Activated B cell treated with CpG ODN at 0.5 μM for 24 hours (primary cell): ENCODE results near the gene RMRP. TPM values are rescaled to one million over a fixed set of nuclear protein-coding genes. Genes with fewer than 3 reads are reported as not detected.

Source experiments
- ATAC-seq: fragments of 200-7000 bp; cut with Tn5 transposase; one replicate; pipeline ENCODE4 v1.10.0; 2021; ENCODE audit warnings: low read depth, mild to moderate bottlenecking, moderate library complexity
- CTCF ChIA-PET: fragments of 350-600 bp; sonication (Branson Sonifier 250); formaldehyde crosslinking; loops from one replicate; lab custom pipeline; 2021; ENCODE audit warnings: antibody characterized with exemption; lab: Charles Lee
- POLR2A ChIA-PET: fragments of 350-600 bp; sonication (Branson Sonifier 250); formaldehyde crosslinking; loops from one replicate; lab custom pipeline; 2021; ENCODE audit warnings: antibody characterized with exemption; lab: Charles Lee
- DNase-seq: peaks from one replicate; pipeline ENCODE4 v3.0.0; 2022
- H3K27ac Mint-ChIP-seq: one replicate; pipeline ENCODE4 v1.8.0; 2020; ENCODE audit warnings: mixed read lengths
- H3K27me3 Mint-ChIP-seq: one replicate; pipeline ENCODE4 v1.8.0; 2021; ENCODE audit warnings: mixed read lengths
- H3K36me3 Mint-ChIP-seq: one replicate; pipeline ENCODE4 v1.8.0; 2021; ENCODE audit warnings: low read depth, mixed read lengths
- H3K4me1 Mint-ChIP-seq: one replicate; pipeline ENCODE4 v1.8.0; 2021; ENCODE audit warnings: mixed read lengths
- H3K4me3 Mint-ChIP-seq: one replicate; pipeline ENCODE4 v1.8.0; 2020; ENCODE audit warnings: mild to moderate bottlenecking, mixed read lengths
- H3K9me3 Mint-ChIP-seq: one replicate; pipeline ENCODE4 v1.8.0; 2020; ENCODE audit warnings: mixed read lengths
- CTCF ChIP-seq: fragments of 200-600 bp; IDR thresholded peaks from one replicate; pipeline ENCODE4 v1.8.0; 2022; ENCODE audit warnings: antibody characterized with exemption, mild to moderate bottlenecking
- intact Hi-C: fragments of 100-400 bp; cut with micrococcal nuclease; formaldehyde crosslinking; loops from one replicate; pipeline ENCODE4 v1.15.1; 2024
- total RNA-seq: library from RNA; stranded (reverse); gene quantifications from 2 replicates; pipeline ENCODE4 v1.2.3, GENCODE V29; 2022

RMRP gene
- total RNA-seq, 1 donor from 2014 or later: 9,516 TPM

GRCh38 chr9:35636135-35636876, 21.5 kb downstream of the RMRP start:
- H3K27me3 Mint-ChIP-seq: no peaks in the 10 kb centered on the region
- H3K36me3 Mint-ChIP-seq: peaks cover 6% of the 10 kb centered on the region
- POLR2A ChIA-PET: interaction anchor here (0.5 to 3.3 kb wide), 9 partner anchors 10 to 178 kb away, joined by 3 to 96 read pairs (median 4); partner anchors contain the start of genes CCDC107, CD72, HINT2 and RMRP
- peak overlapping the region; percentile 71 for H3K4me3 Mint-ChIP-seq
- H3K27ac Mint-ChIP-seq: peak overlapping the region; percentile 94
- H3K4me1 Mint-ChIP-seq: peaks cover 80% of the 10 kb centered on the region
- ATAC-seq (peak; percentile 64), DNase-seq (no peak)
- no peaks in the 10 kb centered on the region for H3K9me3 Mint-ChIP-seq
- CTCF ChIA-PET: interaction anchor here (1.2 to 1.9 kb wide), 4 partner anchors 10 to 24 kb away, joined by 3 to 7 read pairs (median 5); no protein-coding TSS in a partner anchor
- intact Hi-C loops: loop anchor here (1.0 kb wide), 3 partner anchors 17 to 32 kb away; no protein-coding TSS in a partner anchor
- no peak for TF ChIP-seq CTCF

- ATAC-seq (no peak), DNase-seq (no peak)
- CTCF ChIA-PET: interaction anchor here (1.2 to 1.9 kb wide), 5 partner anchors 10 to 61 kb away, joined by 3 to 7 read pairs (median 4); no protein-coding TSS in a partner anchor
- Mint-ChIP-seq H3K27ac (peak overlapping the region; percentile 94), H3K4me3 (peak overlapping the region; percentile 71), H3K4me1 (peaks cover 74% of the 10 kb centered on the region), H3K36me3 (peaks cover 6% of the 10 kb centered on the region), H3K27me3 (no peaks in the 10 kb centered on the region), H3K9me3 (no peaks in the 10 kb centered on the region)
- intact Hi-C loops: loop anchor here (1.0 kb wide), 3 partner anchors 16 to 31 kb away; no protein-coding TSS in a partner anchor
- TF ChIP-seq CTCF: no peak
- POLR2A ChIA-PET: interaction anchor here (0.8 to 3.3 kb wide), 6 partner anchors 10 to 22 kb away, joined by 3 to 96 read pairs (median 4); partner anchors contain the start of genes CCDC107, CD72 and RMRP
Measured at GRCh38 chr9:35635730-35636129, 22.1 kb downstream of the RMRP start.

GRCh38 chr9:35629597-35629996, 28.2 kb downstream of the RMRP start:
- Mint-ChIP-seq H3K4me1 (peaks cover 55% of the 10 kb centered on the region), H3K27me3 (no peaks in the 10 kb centered on the region), H3K36me3 (no peaks in the 10 kb centered on the region), H3K27ac (no peak overlapping the region), H3K9me3 (no peaks in the 10 kb centered on the region), H3K4me3 (no peak overlapping the region)
- CTCF ChIA-PET: interaction anchor here (0.5 kb wide), 1 partner anchor 14 kb away, joined by 3 read pairs; no protein-coding TSS in a partner anchor
- TF ChIP-seq CTCF: no peak
- no peak for ATAC-seq
- POLR2A ChIA-PET: interaction anchor here (0.8 to 6.7 kb wide), 3 partner anchors 9 to 17 kb away, joined by 3 to 72 read pairs (median 5); partner anchors contain the start of gene CD72
- intact Hi-C loops: no loop called here
- DNase-seq: no peak

- POLR2A ChIA-PET: interaction anchor here (0.5 to 6.7 kb wide), 4 partner anchors 10 to 155 kb away, joined by 3 to 72 read pairs (median 6); partner anchors contain the start of genes CCDC107, CD72 and RMRP
- intact Hi-C loops: no loop called here
- Mint-ChIP-seq H3K4me1 (peaks cover 44% of the 10 kb centered on the region), H3K27ac (peak overlapping the region; percentile 70), H3K27me3 (no peaks in the 10 kb centered on the region), H3K36me3 (no peaks in the 10 kb centered on the region), H3K9me3 (no peaks in the 10 kb centered on the region), H3K4me3 (no peak overlapping the region)
- no peak for TF ChIP-seq CTCF
- DNase-seq: no peak
- CTCF ChIA-PET: no interaction called here
- ATAC-seq: no peak
Measured at GRCh38 chr9:35628389-35628991, 29.3 kb downstream of the RMRP start.
